HG03095 (cell line): ENCODE measurements around the gene RAE1.
"Not testable (repeated sequence)": the region's sequence is repeated elsewhere in the genome, so short reads cannot be mapped to it uniquely, and the experiment has no call there.

Experiments used
- ATAC-seq: cut with Tn5 transposase; IDR thresholded peaks from one replicate; pipeline ENCODE4 v1.9.1; 2021; ENCODE audit warnings: moderate library complexity; ENCODE audit not compliant: unreplicated experiment

The RAE1 gene

DNA sequence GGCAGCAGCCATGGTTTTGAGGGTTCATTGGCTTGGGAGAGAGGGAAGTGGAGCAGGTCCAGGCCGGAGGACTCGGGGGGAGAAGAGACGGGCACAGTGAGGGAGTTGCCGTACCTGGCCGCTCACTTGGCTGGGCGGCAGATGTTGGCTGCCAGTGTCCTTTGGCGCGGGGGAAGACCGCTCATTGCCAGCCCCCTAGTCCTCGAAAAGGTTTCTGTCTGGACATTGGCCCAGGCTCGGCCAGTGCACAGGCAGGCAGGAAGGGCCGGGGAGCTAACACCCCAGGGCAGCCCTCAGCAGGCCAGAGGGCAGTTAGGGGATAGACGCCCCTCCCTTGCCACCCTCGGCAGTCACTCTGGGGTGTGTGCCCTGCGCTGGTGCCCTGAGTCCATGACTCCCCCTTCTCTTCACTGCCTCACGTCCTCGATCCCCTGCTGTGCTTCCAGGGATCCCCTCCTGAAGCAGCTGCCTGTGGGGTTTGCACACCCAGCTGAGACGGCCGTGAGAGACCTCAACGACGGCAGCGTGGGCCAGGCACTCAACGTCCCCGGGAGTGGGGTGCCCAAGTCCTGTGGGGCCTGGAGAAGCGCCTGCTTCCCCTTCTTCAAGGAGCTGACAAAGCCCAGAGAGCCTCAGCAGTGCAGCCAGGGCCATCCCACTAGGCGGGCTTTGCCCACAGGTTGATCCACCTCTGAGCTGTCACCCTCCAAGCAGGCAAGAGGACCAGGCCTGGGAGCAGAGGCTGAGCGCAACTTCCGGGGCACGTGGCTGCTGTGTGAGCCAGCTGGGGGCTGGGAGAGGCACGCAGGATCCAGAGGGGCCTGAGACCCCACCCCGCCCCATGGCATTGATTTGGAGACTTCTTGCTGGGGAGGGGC, 60.6 kb downstream of the RAE1 start:
- ATAC-seq, result no peak

DNA sequence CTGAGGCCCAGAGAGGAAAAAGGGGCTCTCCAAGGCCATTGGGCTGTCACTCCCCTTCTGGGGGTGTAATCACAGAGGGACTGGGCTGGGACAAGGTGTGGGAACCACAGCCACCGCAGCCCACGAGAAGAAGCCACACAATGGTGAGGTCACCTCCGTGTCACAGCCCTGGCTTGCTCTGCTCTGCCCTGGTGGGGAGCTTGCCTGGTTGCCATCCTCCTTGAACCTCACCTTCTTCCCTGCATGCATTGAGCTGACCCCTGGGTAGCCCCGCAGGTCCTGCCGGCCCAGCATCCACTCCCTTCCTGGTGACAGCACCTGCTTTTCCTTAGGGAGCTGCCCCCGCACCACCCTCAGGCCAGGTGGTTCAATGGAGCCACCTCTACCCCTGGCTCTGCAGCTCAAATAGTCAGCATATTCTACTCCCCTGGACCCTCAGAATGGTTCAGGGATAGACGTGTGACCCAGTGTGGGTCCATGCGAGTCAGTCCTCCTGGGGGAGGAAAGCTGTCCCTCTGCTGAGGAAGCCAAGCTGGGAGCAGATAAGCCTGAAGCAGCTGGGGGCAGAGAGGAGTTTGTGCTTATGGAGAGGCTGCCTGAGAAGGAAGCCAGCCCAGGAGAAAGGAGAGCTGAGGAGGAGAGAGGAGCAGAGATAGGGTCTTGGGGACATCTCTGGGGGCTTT, 61.4 kb downstream of the RAE1 start:
- no peak for ATAC-seq

DNA sequence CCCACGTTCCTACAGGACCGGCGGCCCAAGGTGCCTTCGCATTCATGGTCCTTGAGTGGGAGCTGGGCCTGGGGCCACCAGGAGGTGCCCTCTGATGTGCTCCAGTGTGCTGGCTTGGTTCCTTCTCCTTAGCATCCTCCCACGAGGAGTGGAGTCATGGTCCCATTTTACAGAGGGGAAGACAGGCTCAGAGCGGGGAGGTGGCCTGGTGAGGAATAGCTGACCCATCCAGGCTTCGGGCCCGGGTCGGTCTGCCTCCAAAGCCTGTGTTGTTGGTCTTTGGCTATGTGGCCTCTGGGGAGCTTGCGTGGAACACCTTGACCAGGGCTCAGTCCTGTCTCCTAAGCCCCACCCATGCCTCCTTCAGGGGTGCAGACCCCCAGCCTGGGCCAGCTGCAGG, 62.9 kb downstream of the RAE1 start:
- no peak for ATAC-seq

DNA sequence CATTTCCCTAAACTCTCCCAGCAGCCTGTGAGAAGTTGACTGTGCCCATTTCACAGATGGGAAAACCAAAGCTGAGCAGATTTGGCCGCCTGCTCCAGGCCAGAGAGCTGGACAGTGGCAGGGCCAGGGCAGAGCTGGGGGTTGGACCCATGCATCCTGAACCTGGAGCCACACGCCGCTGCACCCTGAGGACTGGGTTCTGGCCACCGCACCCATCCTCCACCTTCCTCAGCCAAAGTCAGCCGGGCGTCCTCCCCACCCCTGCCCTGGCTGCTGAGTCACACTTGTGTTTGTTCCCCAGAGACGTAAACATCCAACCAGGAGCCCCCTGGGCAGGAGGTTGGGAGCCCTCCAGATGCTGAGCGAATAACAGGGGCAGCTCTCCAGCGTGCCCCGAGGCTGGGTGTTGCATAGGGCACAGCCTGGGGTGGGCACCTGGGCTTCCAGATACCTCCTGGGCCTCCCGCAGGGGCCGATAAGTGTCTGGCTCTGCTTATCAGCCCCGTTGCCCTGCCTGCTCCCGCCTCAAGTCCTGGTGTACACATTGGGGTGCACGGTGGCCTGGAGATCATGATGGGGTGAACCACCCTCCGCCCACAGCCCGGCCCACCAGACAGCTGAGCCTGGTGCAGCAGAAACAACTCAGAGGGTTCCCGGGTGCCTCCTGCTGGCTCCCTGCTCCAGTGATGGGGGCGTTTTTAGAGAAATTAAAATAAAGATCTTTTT, 64.0 kb downstream of the RAE1 start:
- no peak for ATAC-seq

DNA sequence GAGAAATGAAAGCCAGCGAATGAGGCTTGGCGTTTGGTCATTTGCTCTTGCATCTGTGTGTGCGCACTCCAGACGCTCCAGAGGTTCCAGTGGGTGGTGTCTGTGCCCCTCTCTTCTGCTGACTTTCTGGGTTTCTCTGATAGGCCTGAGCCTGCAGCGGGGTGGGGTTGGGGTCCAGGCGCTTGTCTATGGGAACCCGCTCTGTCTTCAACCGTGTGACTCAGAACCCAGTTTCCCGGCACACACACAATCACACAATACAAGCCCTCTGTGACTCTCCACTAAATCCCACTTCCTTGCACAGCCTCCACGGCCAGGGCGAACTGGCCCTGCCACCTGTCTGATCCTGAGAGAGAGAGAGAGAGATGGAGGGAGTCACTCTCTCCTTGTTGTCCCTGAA, 64.7 kb downstream of the RAE1 start:
- ATAC-seq, result no peak

DNA sequence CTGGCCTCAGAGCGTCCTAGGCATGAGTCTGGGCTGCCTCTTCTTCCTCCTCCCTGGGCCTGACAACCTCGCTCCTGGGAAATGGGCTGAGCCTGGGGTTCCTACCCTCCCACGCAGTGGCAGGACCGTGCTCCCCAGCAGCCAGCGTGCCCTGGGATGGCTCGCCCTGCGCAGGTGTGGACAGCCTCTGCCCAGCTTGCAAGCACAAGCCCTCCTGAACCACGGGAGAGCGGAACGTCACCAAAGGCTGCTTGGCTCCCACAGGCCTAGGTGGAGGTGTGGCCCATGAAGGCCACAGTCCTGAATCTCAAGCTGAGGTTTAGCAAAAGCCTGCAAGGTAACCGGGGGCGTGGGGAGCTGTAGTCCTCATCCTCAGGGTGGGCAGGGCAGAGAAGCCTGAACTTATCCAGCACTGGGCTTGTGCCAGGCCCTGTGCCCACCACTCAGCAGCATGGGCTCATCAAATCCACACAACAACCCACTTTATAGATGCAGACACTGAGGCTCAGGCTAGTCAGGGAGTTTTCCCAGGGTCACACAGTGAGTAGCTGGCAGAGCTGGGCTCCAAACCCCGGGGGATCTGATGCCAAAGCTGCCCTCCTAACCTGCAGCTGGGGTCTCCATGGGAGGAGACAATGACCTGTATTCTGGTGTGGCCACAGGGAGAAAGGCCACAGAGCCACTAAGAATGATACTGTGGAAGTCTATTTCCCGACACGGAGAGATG, 65.4 kb downstream of the RAE1 start:
- ATAC-seq, result no peak

DNA sequence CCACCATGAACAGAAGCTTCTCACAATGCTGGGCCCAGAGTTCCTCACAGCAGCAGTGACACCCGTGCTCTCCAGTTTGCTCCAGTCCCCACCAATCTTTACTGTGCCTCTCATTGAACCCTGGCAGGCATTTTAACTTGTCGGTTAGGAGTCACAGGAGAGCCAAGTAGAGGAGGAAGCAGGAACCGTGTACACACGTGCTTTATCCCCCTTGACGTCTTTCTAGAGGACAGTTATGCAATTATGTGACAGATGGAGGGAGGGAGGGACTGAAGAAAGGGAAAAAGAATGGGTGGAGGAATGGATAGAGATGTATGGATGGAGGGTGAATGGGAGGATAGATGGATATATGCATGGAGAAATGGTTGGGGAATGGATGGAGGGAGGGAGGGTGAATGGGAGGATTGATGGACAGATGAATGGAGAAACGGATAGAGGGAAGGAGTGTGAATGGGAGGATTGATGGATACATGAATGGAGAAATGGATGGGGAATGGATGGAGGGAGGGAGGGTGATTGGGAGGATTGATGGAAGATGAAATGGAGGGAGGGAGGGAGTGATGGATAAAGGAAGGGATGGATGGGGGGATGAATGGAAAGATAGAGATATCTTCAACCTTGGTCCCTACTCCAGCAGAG, 66.1 kb downstream of the RAE1 start:
- ATAC-seq, result no peak

DNA sequence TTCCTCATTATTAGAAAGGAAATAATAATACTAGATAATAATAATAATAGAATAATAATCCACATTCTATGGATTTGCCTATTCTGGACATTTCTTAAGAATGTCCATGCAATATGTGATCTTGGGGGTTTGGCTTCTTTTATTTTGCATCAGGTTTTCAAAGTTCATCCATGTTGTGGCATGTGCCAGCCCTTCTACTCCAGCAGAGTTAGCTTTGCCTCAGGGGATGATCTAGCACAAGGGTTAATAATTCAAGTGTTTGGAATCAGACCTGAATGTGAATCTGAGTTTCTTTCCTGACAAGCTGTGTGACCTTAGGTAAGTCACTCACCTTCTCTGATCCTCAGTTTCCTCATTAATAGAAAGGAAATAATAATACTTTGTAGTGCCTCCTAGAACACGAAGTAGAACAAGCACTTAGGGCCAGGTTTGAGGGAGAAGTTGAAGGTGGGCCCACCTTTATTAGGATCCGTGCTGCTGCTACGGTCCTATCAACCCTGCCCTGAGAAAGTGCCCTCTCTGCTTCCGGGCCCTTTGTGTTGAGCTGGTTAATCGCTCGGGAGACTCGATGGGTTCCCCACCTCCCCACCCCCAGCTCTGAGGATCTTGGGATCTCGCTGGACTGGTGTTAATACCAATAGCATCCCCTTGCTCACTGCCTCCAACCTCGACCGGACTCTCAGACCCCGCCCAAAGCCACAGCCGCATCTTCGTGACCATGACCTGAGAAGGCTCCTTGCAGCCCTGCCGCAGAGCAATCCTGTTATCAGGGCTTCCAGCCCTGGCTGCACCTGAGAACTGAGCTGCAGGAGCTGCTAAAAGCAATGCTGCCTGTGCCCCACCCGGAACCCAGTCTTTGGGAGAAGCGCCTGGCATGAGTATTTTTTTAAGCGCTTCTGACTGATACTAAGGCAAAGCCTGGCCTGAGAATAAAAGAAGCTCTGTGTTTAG, 67.0 kb downstream of the RAE1 start:
- no peak for ATAC-seq

DNA sequence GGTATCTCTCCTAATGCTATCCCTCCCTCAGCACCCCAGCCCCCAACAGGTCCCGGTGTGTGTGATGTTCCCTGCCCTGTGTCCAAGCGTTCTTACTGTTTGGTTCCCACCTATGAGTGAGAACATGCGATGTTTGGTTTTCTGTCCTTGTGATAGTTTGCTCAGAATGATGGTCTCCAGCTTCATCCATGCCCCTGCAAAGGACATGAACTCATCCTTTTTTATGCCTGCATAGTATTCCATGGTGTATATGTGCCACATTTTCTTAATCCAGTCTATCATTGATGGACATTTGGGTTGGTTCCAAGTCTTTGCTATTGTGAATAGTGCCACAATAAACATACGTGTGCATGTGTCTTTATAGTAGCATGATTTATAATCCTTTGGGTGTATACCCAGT, 68.4 kb downstream of the RAE1 start:
- ATAC-seq, result not testable (repeated sequence)

DNA sequence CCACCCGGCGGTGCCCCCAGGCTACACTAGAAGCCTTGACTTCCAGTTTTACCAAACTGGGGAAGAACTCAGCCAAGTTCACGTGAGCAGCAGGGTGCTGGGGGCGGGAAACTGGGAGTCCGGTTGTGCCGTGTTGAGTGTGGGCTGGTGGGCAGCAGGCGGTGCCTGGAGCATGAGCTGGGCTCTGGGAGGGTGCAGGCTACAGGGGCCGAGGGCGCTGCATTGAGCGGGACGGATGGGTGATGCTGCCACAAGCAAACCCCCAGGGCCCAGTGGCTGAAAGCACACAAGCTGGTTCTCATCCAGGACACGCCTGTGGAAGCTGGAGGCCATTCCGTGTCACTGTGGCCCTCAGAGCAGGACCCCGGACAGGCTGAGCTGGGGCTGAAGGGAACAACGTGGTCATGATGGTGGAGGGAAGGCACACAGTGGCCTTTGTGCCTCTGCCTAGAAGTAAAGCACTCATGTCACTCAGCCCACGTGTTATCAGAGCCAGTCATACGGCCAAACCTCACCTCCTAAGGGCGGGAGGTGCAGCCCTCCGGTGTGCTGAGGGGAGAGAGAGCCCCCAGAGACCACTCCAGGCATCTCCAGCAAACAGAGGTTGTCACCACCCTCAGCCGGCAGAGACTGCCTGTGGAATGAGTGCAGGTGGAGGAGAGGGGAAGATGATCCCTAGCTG, 69.7 kb downstream of the RAE1 start:
- no peak for ATAC-seq

DNA sequence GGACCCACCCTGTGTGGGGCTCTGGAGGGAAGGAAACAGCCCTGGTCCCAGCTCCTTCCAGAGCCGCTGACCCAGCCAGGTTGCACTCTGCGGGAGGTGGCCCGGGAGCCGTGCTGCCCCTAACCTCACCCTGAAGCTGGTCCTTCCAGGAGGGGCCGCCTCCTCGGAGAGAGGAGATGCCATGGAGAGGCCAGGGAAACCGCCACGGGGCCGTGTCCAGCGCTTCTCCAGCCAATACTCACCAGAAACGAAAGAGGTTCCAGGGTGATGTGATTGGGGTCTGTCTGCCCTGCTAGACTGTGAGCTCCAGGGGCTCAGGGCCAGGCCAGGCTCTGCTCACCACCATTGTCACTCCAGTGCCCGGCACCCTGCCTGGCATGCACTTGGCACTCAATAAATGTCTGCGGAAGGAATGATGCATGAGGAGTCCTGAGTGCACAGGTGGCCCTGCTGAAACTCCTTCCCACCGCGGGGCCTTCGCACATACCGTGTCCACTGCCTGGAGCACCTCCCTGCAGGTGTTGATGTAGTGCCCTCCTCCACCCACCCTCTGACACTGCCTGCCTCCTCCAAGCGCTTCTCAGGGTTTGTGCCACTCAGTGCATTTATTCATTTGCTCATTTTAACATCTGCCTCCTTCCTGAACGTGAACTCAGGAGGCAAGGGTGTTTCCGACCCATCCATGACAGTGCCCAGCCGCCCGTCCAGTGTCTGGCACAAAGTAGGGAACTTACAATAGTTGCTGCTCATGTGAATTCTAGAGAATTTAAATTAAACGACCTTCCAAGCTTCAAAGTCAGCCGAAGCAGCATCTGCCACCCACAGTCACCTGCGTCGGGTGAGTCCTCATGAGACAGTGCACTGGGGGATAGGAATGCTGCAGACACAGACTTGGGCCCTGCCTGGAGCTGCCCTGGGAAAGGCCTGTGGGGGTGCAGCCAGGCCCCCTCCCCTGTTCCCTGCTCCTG, 70.5 kb downstream of the RAE1 start:
- no peak for ATAC-seq

DNA sequence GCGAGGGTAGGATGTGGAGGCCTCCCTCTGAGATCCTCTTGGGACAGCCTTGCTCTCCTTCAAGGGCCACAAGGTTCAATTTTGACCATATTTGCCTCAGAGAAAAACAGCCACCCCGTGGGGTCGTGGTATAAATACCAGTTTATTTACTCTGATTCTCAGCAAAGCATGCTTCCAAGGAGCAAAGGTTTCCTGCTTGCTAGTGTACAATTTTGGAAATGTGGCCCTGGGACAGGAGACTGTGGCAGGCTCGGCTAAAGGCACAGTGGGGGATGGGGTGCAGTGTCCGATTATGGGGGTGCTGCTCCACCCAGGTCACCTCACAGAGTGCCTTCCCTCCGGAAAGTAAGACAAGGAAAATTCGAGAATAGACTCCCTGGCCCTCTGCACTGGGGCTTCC, 71.2 kb downstream of the RAE1 start:
- no peak for ATAC-seq

DNA sequence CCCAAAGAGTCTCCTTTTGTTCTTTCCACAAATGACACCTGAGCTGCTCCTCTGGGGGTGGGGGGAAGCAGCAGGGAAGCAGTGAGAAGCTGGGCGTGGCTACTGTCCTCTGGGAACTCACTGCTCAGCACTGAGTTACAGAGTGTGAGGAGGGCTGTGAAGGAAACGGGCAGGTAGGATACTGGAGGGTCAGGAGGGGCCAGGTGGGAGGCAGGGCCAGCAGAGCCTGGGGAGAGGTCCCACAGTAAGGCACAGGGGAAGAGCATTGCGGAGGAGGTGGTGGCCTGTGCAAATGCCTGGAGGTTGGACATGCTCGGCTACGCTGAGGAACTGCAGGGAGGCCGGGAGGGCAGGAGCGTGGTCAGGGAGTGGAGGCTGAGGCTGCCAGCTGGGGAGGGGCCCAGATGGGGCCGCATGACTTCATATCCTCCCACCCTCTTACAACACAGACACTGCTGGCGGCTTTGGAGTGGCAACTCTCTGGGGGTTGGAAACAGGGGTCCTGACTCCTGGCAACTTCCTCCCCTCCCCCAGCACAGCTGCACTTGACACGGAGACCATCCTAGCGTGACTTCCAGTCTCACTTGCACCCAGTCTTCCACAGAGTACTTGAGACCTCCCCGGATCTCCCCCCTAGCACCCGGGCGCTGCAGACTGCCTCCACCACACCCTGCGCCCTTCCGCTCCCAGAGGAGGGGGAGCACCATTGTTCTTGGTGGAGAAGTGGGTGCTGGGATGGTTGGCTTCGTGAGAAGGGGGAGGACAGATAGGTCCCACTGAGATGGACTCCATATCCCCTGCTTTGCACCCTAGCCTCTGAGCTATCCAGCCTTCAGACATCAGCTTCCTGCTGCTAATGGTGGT, 74.3 kb downstream of the RAE1 start:
- no peak for ATAC-seq

DNA sequence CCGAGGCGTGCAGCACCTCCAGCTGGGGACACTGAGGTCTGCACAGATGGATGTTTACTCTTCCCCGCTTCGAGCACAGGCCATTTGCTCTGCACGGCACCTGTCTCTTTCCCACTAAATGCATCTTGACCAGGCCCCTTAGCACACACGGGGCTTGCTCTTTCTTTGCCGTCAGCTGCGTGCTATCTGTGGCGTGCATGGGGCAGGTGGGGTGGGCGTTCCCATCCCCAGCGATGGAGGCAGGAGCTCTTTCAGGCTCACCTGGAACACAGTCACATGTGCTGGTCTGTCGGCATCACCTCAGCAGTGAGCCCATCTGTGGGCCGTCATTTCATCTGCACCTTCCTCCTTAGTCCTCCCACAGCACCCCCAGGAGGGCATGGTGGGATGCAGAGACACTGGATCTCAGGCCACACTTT, 75.2 kb downstream of the RAE1 start:
- no peak for ATAC-seq

DNA sequence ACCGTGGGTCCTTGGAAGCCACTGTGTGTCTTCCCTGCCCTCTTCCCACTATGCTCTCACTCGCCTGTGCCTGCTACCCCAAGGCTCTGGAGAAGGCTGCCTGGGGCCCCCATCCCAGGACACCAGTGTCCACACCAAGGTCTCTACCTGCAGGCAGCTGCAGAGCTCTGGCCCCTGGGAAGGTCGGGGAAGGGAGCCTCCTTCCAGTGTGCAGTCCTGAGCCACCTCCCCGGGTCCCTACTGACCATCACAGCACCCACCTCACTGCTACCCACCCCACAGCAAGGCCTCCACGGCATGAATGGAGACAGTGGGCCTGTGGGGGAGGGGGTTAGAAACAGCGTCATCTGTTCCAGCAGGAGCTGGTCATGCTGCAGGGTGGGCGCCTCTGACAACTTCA, 75.8 kb downstream of the RAE1 start:
- no peak for ATAC-seq

DNA sequence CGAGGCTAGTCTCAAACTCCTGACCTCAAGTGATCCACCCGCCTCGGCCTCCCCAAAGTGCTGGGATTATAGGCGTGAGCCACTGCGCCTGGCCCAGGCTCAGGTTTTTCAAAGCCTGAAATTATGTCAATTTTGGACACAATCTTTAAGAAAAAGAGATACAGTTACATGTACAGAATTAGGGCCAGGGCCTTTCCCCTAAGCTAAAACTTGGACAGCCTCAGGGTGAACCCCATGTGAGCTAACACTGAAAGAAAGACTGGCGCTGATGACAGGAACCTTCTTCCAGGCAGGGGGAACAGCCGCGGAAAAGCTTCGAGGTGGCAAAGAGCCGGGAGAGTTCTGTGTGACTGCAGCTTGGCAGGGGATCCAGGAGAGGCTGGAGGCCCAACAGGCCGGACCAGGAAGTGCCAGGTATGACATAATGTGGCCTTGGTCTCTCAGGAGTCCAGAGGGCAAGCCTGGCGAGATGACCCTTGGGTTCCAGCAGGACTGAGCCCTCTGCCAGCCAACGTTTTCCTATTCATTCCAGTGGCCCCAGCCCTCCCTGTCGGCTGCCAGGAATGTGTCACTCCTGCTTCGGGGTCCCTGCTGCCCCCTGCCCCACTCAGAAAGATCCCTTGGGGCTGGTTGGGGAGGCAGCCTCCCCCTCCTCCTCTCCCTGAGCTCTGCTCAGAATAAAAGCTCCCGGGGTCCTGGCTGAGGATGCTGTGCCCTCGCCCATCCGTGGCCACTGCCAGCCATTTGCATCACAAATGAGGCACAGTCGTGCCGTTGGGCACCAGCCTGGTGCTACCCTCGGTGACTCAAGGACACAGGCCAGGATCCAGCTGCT, 77.5 kb downstream of the RAE1 start:
- ATAC-seq, result no peak
